ENCODE results near the gene DEPDC1B.
"Not testable (repeated sequence)": the region's sequence is repeated elsewhere in the genome, so short reads cannot be mapped to it uniquely, and the experiment has no call there.

The DEPDC1B gene

DNA sequence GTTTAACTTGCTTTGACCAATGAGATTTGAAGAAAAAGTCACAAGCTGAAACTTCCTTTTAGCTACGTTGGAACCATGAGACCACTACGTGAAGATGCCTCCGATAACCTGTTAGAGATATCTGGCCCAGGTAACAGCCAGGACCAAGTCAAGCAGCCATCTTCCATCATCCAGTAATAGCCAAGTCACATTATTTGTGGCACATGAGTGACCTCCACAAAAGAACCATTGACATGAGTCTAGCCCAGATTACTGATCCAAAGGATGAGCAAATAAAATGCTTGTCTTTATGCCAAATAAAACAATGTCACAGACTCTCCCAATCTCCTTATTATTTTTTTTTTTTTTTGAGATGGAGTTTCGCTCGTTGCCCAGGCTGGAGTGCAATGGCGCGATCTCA lies 1.6 kb downstream of the DEPDC1B start:
- no peak for DNase-seq

DNA sequence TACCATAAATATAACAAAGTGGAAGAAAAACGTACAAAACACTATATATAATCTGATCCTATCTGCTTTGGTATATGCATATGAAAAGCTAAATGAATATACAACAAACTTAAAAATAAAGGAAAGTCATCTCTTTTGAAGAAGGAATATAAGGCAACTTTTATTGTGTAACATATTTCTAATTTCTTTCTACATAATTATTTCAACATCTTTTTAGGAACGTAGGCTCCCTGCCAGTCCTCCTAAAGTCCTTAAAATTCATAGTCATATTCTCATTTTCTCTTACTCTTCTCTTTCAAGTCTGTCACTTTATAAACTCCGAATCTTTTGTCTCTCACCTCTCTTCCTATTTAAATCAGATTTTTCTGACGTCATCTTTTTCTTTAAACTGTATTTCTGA lies 9.6 kb downstream of the DEPDC1B start:
- no peak for DNase-seq

- no peak for DNase-seq
Measured at GRCh38 chr5:60688980-60689379, 11.0 kb downstream of the DEPDC1B start.

GRCh38 chr5:60687927-60688720 lies 11.8 kb downstream of the DEPDC1B start:
- DNase-seq = no peak

DNA sequence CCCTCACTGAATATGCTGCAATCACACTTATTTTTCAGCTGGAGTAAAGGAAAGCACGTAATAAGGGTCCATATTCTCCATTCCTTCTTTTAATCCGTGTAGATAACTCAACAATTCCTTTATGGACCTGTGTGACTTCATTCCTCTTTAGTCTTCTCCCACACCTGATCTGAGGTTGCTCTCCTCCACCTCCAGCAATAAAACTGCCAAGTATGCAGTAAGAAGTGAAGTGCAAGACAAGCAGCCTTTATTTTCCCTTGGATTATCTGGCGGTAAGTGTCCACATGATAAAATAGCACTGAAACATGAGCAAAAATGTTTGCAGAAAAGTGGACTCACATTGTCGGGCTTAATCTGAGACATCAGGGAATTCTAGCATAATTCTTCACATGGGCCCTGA lies 13.8 kb downstream of the DEPDC1B start:
- no peak for DNase-seq

- DNase-seq = no peak
Measured at GRCh38 chr5:60685700-60686099, 14.3 kb downstream of the DEPDC1B start.

- no peak for DNase-seq
Measured at GRCh38 chr5:60685028-60685427, 14.9 kb downstream of the DEPDC1B start.

DNA sequence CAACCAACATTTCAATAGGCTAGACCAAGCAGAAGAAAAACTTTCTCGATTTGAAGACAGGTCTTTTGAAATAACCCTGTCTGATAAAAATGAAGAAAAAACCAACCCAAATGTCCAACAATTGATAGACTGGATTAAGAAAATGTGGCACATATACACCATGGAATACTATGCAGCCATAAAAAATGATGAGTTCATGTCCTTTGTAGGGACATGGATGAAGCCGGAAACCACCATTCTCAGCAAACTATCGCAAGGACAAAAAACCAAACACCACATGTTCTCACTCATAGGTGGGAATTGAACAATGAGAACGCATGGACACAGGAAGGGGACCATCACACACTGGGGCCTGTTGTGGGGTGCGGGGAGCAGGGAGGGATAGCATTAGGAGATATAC lies 18.0 kb downstream of the DEPDC1B start:
- not testable (repeated sequence) for DNase-seq

DNA sequence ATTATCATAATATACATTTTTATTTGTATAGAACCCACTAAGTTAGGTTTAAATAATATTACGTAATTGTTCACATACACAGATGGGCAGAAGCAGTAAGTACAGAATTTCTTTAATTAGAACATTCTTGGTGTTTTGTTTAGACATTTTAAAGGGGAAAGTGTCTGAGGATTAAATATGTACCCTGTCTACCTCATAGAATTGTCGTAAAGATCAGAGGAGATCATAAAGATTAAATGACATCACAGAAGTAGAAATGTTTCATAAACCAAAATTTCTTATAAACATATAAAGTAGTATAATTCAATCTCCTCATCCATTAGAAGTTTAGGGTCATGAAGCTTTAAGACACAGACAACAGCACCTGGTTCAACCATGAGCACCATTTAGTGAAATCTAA lies 20.1 kb downstream of the DEPDC1B start:
- DNase-seq = no peak

- no peak for DNase-seq
Measured at GRCh38 chr5:60677850-60678664, 21.9 kb downstream of the DEPDC1B start.

GRCh38 chr5:60675286-60675685 lies 24.7 kb downstream of the DEPDC1B start:
- no peak for DNase-seq

DNA sequence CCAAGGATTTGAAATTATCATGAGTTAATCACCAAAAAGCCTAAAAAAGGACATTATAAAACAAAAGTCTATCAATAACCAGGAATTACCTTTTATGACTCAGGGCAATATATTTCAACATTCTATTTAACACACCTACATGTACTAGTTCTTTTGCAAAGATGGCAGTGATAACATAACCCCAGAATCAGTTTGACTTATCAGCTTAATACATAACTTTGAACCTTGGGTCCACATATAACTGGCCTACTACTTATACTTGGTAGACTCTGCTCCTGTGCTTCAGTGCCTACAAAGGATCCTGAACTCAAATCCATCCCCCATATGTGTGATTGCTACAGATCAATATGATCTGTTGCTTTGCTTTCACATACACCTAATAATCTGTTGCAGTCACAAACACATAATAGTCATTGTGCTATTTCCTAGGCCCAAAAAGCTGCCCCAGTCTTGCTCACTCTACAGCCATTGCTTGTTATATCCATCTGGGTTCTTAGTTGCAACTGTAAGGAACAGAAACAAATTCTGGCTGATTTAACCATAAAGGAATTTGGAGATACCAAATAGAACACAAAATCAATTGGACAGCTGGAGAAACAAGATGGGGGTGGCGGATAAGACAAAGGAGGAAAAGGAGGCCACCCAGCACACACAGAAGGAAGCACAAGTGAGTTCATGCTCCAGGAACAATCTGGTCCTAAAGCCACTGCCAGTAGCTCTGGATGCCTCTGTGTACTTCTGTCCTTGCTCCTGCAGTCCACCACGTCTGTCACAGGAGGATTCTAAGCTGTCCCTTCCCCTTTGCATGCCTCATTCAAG lies 25.5 kb downstream of the DEPDC1B start:
- DNase-seq = no peak

- no peak for DNase-seq
Measured at GRCh38 chr5:60673334-60673733, 26.6 kb downstream of the DEPDC1B start.

DNA sequence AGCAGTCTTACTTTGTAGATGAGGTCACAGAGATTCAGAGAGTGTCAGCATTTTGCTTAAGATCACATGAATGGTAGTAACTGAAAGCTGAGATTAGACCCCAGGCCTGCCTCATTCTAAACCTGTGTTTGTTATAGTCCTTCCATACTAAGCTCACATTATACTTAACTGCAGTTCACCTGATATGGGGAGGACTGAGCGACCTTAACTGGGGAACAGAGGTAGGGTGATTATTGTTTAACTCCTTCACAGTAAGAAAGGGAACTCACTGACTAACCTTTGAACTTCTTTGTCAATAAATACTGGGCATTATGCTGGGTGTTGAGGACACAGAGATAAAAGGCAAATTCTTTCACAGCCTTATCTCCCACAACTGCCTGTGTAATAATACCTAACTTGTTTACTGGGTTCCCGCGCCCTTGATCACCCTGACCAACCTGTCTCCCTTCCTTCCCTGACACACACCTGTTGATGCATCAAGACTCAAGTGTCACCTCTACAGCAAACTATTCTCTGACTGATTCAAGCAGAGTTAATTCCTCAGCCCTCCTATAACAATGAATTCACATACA lies 27.2 kb downstream of the DEPDC1B start:
- DNase-seq = no peak

DNA sequence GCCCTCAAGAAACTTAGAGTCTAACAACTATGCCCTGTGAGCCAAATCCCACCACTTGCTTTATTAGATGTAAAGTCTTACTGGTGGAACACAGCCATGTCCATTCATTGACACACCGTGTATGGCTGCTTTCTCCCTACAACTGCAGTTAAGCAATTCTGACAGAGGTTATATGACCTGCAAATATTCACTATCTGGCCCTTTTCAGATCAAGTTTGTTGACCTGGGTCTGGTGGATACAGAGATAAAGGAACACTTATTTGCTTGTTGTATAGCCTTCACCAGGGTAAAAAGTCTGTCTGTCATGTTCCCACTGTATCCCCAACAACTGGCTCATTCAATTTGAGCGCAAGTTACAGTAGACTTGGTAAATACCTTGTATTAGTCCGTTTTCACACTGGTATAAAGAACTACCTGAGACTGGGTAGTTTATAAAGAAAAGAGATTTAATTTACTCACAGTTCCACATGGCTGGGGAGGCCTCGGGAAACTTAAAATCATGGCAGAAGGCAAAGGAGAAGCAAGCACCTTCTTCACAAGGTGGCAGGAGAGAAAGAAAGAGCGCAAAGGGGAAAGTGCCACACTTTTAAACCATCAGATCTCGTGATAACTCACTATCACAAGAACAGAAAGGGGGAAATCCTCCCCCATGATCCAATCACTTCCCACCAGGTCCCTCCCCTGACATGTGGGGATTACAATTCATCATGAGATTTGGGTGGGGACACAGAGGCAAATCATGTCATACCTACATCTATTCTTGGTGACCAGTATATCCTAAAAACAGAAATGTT lies 27.9 kb downstream of the DEPDC1B start:
- DNase-seq = no peak

GRCh38 chr5:60670749-60671148 lies 29.2 kb downstream of the DEPDC1B start:
- no peak for DNase-seq

DNA sequence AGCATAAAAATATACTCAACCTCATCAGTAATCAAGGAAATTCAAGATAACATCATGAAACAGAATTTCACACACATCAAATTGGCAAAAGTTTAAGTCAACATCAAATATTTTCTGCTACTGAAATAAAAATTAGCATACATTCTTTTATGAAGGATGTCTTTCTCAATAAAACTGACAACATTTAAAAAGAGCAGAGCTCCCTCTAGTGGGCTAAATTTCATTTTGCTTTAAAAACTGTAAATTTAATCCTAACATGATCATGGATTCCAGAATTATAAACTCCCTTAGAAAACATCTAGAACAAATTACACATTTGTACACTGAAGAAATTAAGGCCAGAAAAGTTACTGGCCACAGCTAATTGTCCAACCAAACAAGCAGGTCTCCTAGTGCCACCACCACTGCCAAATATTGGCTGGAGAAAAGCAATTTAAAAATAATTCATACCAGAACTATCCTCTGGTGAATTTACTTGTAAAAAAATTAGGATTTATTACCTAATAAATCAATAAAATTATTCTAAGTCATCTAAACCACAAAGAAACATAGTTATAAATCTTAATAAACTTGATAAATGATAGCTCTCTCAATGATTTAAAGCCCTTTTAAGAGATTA lies 31.2 kb downstream of the DEPDC1B start:
- DNase-seq = no peak

GRCh38 chr5:60651872-60652620 lies 47.9 kb downstream of the DEPDC1B start:
- DNase-seq = no peak

GRCh38 chr5:60649288-60649917 lies 50.6 kb downstream of the DEPDC1B start:
- no peak for DNase-seq

- no peak for DNase-seq
Measured at GRCh38 chr5:60648175-60648574, 51.8 kb downstream of the DEPDC1B start.

Measured in activated effector memory CD4-positive, alpha-beta T cell treated with anti-CD3 and anti-CD28 coated beads, Interleukin-2, amount 50 U/mL, for 16 hours (primary cell).